A549 (cell line): ENCODE data around the gene CRBN.

Experiments used
- CEBPB ChIP-seq, 2 experiments: fragments of >200 bp in 1 of 2; sonication (Bioruptor Twin) in 1 of 2; formaldehyde crosslinking in 1 of 2; IDR thresholded peaks; 2 replicates each; pipeline ENCODE4 v1.6.1; 2012 to 2016
- EHMT2 ChIP-seq: fragments of 200-600 bp; sonication (generic); IDR thresholded peaks from 2 replicates; pipeline ENCODE4 v1.6.1; 2016; ENCODE audit warnings: antibody characterized with exemption, low read depth, mild to moderate bottlenecking, moderate library complexity
- FOSL2 ChIP-seq, 2 experiments: fragments of 450-650 bp in 1 of 2; fragments of >200 bp in 1 of 2; sonication (Bioruptor Twin) in 1 of 2; formaldehyde crosslinking; IDR thresholded peaks; 2 replicates each; pipeline versions ENCODE4 v1.5.0 to v1.6.1; 2016 to 2020; ENCODE audit warnings: mild to moderate bottlenecking in 1 of 2, moderate library complexity in 1 of 2
- HOXA7 ChIP-seq: fragments of 250-450 bp; sonication (Bioruptor Pico); IDR thresholded peaks from 2 replicates; pipeline ENCODE4 v1.5.0; 2020; ENCODE audit warnings: mild to moderate bottlenecking, moderate library complexity
- JUNB ChIP-seq: fragments of >200 bp; sonication (Bioruptor Twin); formaldehyde crosslinking; IDR thresholded peaks from 2 replicates; pipeline ENCODE4 v1.6.1; 2016
- MYC ChIP-seq: IDR thresholded peaks from 2 replicates; pipeline ENCODE4 v1.6.1; 2012; ENCODE audit warnings: mild to moderate bottlenecking, inconsistent platforms, low read length, improper control_type of control experiment, borderline replicate concordance
- POLR2A ChIP-seq: IDR thresholded peaks from 2 replicates; pipeline ENCODE4 v1.6.1; 2012; ENCODE audit warnings: mild to moderate bottlenecking, low read length
- TP53 ChIP-seq: fragments of 250-450 bp; sonication (Bioruptor Pico); IDR thresholded peaks from 2 replicates; pipeline ENCODE4 v1.5.0; 2021; ENCODE audit warnings: mild to moderate bottlenecking, moderate library complexity
- ZFP36 ChIP-seq: fragments of 450-650 bp; IDR thresholded peaks from 2 replicates; pipeline ENCODE4 v1.6.1; 2014; ENCODE audit warnings: borderline replicate concordance; ENCODE audit not compliant: partially characterized antibody
- ZSCAN20 ChIP-seq: fragments of 250-450 bp; sonication (Bioruptor Pico); IDR thresholded peaks from 2 replicates; pipeline ENCODE4 v1.8.0; 2022; ENCODE audit warnings: mild to moderate bottlenecking, moderate library complexity
- TF ChIP-seq, protein P1 (sequence below): fragments of 450-650 bp; IDR thresholded peaks from 2 replicates; pipeline ENCODE4 v1.6.1; 2014; ENCODE audit warnings: antibody characterized with exemption
- TF ChIP-seq, protein P2 (sequence below): fragments of >200 bp; sonication (Bioruptor Twin); formaldehyde crosslinking; IDR thresholded peaks from 3 replicates; pipeline ENCODE4 v1.5.1; 2016
- TF ChIP-seq, protein P3 (sequence below): IDR thresholded peaks from 2 replicates; pipeline ENCODE4 v1.6.1; 2012

DNA sequence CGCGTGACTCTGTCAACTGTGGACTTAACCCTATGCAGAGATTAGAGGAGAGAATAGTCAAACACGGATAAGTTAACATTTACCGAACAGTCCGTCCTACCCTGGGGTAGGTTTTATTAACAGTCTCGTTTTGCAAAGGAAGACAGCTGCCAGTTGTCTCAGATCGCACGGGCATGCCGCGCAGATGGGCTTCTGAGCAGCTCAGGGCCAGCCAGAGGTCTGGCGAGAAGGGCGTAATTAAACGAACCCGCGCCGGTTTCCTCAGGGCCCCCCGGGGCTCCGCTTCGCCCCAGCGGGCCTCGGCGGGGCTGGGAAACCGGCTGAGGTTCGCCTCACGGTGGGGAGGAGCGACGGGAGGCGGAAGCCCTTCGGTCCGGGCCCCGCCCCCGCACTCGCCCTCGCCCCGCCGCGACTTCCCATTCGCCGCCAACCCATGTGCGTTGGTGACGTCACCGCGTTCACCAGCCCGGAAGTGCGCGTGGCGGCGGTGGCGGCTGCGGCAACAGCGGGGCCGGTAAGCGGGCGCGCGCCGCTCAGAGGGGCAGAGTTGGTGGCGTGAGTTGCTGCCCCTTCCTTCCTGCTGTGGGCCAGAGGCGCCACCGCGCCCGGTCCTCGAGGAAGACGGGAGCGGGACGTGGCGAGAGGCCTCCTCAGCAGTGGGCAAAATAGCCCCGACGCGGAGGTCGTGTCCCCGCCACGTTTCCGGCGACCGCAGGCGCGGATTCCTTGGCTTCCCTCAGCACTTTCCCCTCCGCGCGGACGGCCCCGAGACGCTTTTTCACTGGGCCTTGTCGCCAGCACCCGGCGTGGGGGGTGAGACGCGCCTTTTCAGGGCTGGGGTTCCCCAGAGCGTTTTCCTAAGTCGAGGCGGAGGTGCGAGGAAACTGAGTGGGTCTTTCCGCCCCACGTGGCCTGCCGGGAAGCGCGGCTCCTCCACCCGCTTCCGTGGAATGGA is 52.7 kb downstream of the CRBN start, which contains the start of gene TRNT1:
- TF ChIP-seq, protein P1, sequence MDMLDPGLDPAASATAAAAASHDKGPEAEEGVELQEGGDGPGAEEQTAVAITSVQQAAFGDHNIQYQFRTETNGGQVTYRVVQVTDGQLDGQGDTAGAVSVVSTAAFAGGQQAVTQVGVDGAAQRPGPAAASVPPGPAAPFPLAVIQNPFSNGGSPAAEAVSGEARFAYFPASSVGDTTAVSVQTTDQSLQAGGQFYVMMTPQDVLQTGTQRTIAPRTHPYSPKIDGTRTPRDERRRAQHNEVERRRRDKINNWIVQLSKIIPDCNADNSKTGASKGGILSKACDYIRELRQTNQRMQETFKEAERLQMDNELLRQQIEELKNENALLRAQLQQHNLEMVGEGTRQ, result peak; percentile 70
- TF ChIP-seq, protein P2, sequence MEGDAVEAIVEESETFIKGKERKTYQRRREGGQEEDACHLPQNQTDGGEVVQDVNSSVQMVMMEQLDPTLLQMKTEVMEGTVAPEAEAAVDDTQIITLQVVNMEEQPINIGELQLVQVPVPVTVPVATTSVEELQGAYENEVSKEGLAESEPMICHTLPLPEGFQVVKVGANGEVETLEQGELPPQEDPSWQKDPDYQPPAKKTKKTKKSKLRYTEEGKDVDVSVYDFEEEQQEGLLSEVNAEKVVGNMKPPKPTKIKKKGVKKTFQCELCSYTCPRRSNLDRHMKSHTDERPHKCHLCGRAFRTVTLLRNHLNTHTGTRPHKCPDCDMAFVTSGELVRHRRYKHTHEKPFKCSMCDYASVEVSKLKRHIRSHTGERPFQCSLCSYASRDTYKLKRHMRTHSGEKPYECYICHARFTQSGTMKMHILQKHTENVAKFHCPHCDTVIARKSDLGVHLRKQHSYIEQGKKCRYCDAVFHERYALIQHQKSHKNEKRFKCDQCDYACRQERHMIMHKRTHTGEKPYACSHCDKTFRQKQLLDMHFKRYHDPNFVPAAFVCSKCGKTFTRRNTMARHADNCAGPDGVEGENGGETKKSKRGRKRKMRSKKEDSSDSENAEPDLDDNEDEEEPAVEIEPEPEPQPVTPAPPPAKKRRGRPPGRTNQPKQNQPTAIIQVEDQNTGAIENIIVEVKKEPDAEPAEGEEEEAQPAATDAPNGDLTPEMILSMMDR, result no peak
- peak; percentile 92 for TF ChIP-seq POLR2A
- no peak for TF ChIP-seq ZFP36
- no peak for TF ChIP-seq FOSL2 (IDR thresholded peaks at IDR 0.05)
- TF ChIP-seq FOSL2 (CRISPR knock-in tag; IDR thresholded peaks at IDR 0.05), result peak; percentile 88
- TF ChIP-seq, protein P3, sequence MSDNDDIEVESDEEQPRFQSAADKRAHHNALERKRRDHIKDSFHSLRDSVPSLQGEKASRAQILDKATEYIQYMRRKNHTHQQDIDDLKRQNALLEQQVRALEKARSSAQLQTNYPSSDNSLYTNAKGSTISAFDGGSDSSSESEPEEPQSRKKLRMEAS, result peak; percentile 93
- peak; percentile 59; the same call in 1 of the 2 replicates for TF ChIP-seq MYC
- TF ChIP-seq TP53 (CRISPR knock-in tag), result no peak
- no peak for TF ChIP-seq JUNB
- TF ChIP-seq CEBPB (IDR thresholded peaks at IDR 0.05), result no peak
- no peak for TF ChIP-seq EHMT2
- TF ChIP-seq ZSCAN20 (CRISPR knock-in tag), result no peak
- no peak for TF ChIP-seq HOXA7 (CRISPR knock-in tag)
